Mesothelial cell of epicardium (in vitro differentiated cells): ENCODE measurements around the gene RRBP1. TPM values are rescaled to one million over a fixed set of nuclear protein-coding genes. Genes with fewer than 3 reads are reported as not detected.

ENCODE experiments used
- DNase-seq, 2 experiments: peaks; one replicate each; pipeline ENCODE4 v3.0.0; 2021; ENCODE audit warnings: low spot score in 2 of 2; ENCODE audit not compliant: unreplicated experiment in 2 of 2
- H3K27ac Mint-ChIP-seq: 2 replicates; pipeline ENCODE4 v1.8.0; 2021; ENCODE audit warnings: mixed read lengths
- H3K27me3 Mint-ChIP-seq: 2 replicates; pipeline ENCODE4 v1.8.0; 2021; ENCODE audit warnings: low read depth, mixed read lengths
- H3K36me3 Mint-ChIP-seq: 2 replicates; pipeline ENCODE4 v1.8.0; 2021; ENCODE audit warnings: mixed read lengths
- H3K4me1 Mint-ChIP-seq: 2 replicates; pipeline ENCODE4 v1.8.0; 2021; ENCODE audit warnings: mixed read lengths
- H3K4me3 Mint-ChIP-seq: 2 replicates; pipeline ENCODE4 v1.8.0; 2021; ENCODE audit warnings: mild to moderate bottlenecking, moderate library complexity, mixed read lengths
- H3K9me3 Mint-ChIP-seq: 2 replicates; pipeline ENCODE4 v1.8.0; 2021; ENCODE audit warnings: mixed read lengths
- total RNA-seq: library from RNA; stranded (reverse); gene quantifications from 3 replicates; pipeline ENCODE4 v1.2.1, GENCODE V29; 2021
- TF ChIP-seq, protein P1 (sequence below): fragments of 200-600 bp; sonication (generic); IDR thresholded peaks from one replicate; pipeline ENCODE4 v1.5.0; 2021; ENCODE audit warnings: antibody characterized with exemption; ENCODE audit not compliant: unreplicated experiment

The RRBP1 gene
- total RNA-seq, 1 donor from 2014 or later, result 211 TPM

GRCh38 chr20:17616480-17617211 lies 65.4 kb downstream of the RRBP1 start:
- no peak overlapping the region for H3K4me3 Mint-ChIP-seq
- H3K36me3 Mint-ChIP-seq, result peaks cover 4% of the 10 kb centered on the region
- H3K4me1 Mint-ChIP-seq, result peaks cover 10% of the 10 kb centered on the region
- DNase-seq, result no peak
- no peak overlapping the region for H3K27ac Mint-ChIP-seq
- H3K27me3 Mint-ChIP-seq, result no peaks in the 10 kb centered on the region
- no peaks in the 10 kb centered on the region for H3K9me3 Mint-ChIP-seq
- TF ChIP-seq, protein P1, sequence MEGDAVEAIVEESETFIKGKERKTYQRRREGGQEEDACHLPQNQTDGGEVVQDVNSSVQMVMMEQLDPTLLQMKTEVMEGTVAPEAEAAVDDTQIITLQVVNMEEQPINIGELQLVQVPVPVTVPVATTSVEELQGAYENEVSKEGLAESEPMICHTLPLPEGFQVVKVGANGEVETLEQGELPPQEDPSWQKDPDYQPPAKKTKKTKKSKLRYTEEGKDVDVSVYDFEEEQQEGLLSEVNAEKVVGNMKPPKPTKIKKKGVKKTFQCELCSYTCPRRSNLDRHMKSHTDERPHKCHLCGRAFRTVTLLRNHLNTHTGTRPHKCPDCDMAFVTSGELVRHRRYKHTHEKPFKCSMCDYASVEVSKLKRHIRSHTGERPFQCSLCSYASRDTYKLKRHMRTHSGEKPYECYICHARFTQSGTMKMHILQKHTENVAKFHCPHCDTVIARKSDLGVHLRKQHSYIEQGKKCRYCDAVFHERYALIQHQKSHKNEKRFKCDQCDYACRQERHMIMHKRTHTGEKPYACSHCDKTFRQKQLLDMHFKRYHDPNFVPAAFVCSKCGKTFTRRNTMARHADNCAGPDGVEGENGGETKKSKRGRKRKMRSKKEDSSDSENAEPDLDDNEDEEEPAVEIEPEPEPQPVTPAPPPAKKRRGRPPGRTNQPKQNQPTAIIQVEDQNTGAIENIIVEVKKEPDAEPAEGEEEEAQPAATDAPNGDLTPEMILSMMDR, result no peak

GRCh38 chr20:17615645-17616479 lies 66.2 kb downstream of the RRBP1 start:
- peaks cover 10% of the 10 kb centered on the region for H3K4me1 Mint-ChIP-seq
- H3K9me3 Mint-ChIP-seq, result no peaks in the 10 kb centered on the region
- no peak overlapping the region for H3K4me3 Mint-ChIP-seq
- H3K36me3 Mint-ChIP-seq, result peaks cover 4% of the 10 kb centered on the region
- TF ChIP-seq, protein P1, result no peak
- H3K27ac Mint-ChIP-seq, result no peak overlapping the region
- no peak for DNase-seq
- no peaks in the 10 kb centered on the region for H3K27me3 Mint-ChIP-seq

GRCh38 chr20:17614812-17615644 lies 67.0 kb downstream of the RRBP1 start:
- DNase-seq, result peak in 1 of 2 experiments; percentile 29
- Mint-ChIP-seq H3K4me1 (peaks cover 10% of the 10 kb centered on the region), H3K27ac (peak overlapping the region; percentile 47), H3K9me3 (no peaks in the 10 kb centered on the region), H3K36me3 (peaks cover 4% of the 10 kb centered on the region), H3K4me3 (no peak overlapping the region), H3K27me3 (no peaks in the 10 kb centered on the region)
- TF ChIP-seq, protein P1, result no peak

DNA sequence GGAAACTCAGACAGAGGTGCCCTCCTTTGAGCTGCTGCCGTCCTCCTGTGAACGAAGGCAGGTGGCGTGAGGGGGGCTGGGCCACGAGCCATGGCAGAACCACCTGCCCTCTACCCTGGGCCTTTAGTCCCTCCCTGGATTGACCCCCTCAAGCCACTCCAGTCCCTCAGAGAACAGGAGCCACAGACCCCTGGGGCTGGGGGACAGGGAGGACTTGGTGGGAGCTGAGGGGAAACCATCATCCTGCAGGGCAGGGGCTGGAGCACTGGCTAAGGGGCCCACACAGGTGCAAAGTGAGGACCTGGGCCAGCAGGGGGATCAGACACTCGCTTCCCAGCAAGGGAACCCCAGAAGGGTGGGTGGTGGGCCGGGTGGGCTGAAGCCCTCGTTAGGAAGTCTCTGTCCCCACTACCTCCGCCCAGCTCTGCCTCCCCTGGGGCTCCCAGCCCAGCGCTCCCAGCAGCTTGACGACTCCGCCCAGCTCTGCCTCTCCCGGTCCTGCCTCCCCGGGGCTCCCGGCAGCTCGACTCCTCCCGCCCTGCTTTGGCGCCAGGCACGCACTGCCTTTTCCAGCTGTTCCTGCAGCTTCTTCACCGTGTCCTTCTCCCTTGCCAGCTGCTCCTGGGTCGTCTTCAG lies 67.7 kb downstream of the RRBP1 start:
- Mint-ChIP-seq H3K27me3 (no peaks in the 10 kb centered on the region), H3K36me3 (peaks cover 6% of the 10 kb centered on the region), H3K4me3 (no peak overlapping the region), H3K27ac (peak overlapping the region; percentile 80), H3K4me1 (peaks cover 10% of the 10 kb centered on the region), H3K9me3 (no peaks in the 10 kb centered on the region)
- TF ChIP-seq, protein P1, result no peak
- peak in 1 of 2 experiments; percentile 40 for DNase-seq
